Smooth muscle cell of the pulmonary artery (primary cell): ENCODE data around the gene IFT122. TPM values are rescaled to one million over a fixed set of nuclear protein-coding genes. Genes with fewer than 3 reads are reported as not detected.

Experiments
- total RNA-seq: library from RNA; depleted of rRNA; stranded (reverse); fragments of >200 nt; gene quantifications from 2 replicates; pipeline ENCODE4 v1.2.3, GENCODE V29; 2014

The IFT122 gene, protein sequence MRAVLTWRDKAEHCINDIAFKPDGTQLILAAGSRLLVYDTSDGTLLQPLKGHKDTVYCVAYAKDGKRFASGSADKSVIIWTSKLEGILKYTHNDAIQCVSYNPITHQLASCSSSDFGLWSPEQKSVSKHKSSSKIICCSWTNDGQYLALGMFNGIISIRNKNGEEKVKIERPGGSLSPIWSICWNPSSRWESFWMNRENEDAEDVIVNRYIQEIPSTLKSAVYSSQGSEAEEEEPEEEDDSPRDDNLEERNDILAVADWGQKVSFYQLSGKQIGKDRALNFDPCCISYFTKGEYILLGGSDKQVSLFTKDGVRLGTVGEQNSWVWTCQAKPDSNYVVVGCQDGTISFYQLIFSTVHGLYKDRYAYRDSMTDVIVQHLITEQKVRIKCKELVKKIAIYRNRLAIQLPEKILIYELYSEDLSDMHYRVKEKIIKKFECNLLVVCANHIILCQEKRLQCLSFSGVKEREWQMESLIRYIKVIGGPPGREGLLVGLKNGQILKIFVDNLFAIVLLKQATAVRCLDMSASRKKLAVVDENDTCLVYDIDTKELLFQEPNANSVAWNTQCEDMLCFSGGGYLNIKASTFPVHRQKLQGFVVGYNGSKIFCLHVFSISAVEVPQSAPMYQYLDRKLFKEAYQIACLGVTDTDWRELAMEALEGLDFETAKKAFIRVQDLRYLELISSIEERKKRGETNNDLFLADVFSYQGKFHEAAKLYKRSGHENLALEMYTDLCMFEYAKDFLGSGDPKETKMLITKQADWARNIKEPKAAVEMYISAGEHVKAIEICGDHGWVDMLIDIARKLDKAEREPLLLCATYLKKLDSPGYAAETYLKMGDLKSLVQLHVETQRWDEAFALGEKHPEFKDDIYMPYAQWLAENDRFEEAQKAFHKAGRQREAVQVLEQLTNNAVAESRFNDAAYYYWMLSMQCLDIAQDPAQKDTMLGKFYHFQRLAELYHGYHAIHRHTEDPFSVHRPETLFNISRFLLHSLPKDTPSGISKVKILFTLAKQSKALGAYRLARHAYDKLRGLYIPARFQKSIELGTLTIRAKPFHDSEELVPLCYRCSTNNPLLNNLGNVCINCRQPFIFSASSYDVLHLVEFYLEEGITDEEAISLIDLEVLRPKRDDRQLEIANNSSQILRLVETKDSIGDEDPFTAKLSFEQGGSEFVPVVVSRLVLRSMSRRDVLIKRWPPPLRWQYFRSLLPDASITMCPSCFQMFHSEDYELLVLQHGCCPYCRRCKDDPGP
- total RNA-seq: 26.6 and 32.1 TPM in 2 replicates

GRCh38 chr3:129439817-129440617 lies at the start of gene IFT122, which contains the start of gene MBD4:
Gene IFT122 (plus strand): TSS chr3:129440224. CDS start chr3:129440331, 107 bp downstream.
Gene MBD4 (minus strand): TSS chr3:129439948. CDS start chr3:129439833, 115 bp downstream.

DNA sequence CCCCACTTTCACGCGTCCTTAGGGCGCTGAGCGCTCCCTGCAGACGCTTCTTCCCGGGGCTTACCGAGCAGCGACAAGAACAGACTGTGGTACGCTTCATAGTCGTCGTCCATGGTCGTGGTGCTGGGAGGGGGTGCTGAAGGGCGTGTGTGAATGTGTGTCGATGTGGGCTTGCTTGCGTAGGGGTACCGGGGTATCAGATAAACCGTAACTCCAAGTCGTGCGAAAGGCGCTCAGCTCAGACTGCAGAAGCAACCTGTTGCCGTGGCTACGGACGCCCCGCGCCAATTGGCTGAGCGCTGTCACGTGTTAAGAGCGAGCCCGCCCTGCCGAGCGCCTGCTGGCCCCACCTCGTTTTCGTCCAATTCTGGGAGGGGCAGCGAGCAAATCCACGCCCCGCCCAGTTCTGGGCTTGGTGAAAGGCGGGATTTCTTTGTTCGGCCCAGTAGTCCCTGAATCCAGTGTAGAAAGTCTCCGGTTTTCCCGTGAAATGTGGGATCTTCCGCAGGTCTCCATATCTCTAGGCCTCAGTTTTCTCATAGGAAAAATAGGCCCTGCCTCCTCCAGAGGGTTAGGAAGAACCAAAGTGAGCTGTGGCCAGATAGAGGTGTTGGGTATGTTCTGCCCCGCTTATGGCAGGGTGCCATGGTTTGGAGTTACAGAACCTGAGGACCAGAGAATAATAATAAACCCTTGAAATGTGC lies 11.5 kb upstream of the IFT122 start, which contains the start of gene EFCAB12:
TSS of gene EFCAB12 (minus strand) at position 261 of the 704 bp plus-strand sequence. CDS start at position 113, 148 bp downstream.

DNA sequence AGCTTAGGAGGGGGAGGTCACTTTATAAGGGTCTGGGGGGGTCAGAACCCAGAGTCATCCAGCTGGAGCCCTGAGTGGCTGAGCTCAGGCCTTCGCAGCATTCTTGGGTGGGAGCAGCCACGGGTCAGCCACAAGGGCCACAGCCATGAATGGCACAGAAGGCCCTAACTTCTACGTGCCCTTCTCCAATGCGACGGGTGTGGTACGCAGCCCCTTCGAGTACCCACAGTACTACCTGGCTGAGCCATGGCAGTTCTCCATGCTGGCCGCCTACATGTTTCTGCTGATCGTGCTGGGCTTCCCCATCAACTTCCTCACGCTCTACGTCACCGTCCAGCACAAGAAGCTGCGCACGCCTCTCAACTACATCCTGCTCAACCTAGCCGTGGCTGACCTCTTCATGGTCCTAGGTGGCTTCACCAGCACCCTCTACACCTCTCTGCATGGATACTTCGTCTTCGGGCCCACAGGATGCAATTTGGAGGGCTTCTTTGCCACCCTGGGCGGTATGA lies 88.6 kb downstream of the IFT122 start, which contains the start of gene RHO:
TSS of gene RHO (plus strand) at position 51 of the 512 bp plus-strand sequence. CDS start at position 146, 95 bp downstream.

DNA sequence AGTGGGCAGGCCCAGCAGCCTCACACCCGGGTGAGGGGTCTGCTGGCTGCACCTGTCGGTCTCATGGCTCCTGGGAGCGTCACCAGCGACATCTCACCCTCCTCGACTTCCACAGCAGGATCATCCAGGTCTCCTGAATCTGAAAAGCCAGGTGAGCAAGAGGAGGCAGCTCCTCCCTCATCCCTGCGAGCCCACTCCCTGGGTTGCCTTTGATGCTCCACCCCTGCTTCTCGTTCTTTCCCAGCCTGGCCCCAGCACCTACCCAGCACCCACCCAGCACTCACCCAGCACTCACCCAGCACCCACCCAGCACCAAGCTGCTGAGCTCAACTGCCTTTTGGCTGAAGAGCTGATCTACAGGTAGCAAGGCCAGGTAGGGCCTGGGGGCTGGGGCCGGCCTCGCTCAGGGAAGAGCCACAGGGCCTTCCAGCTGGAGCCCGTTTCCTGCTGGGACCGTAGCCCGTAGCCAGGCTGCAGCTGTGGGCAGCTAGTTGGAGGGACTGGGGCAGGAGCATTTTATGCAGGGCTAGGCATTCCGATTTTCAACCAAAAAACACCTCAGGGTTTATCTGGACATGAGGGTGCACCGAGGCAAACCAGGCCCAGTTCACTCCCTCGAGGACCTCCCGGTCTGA lies 103.2 kb downstream of the IFT122 start, which contains the start of gene H1-8:
TSS of gene H1-8 (plus strand) at position 20 of the 635 bp plus-strand sequence. CDS start at position 64, 44 bp downstream.

Other genes starting within 250 kb of the IFT122 start
- gene COPG1, start 190.6 kb upstream of the IFT122 start, total RNA-seq: 313 and 371 TPM in 2 replicates
- 18.1 and 19.0 TPM in 2 replicates for gene HMCES, start 161.4 kb upstream of the IFT122 start, total RNA-seq
- 0.03 and 0.07 TPM in 2 replicates for gene EFCAB12, start 11.6 kb upstream of the IFT122 start, total RNA-seq
- gene MBD4, start 276 bp upstream of the IFT122 start, total RNA-seq: 21.9 and 22.6 TPM in 2 replicates
- not detected in 2 replicates for gene RHO, start 88.4 kb downstream of the IFT122 start, total RNA-seq
- gene H1-8, start 103.0 kb downstream of the IFT122 start, total RNA-seq: not detected in 2 replicates
- gene PLXND1, start 166.5 kb downstream of the IFT122 start, total RNA-seq: 316 and 444 TPM in 2 replicates